ENCODE data around the gene CYP24A1. TPM values are rescaled to one million over a fixed set of nuclear protein-coding genes. Genes with fewer than 3 reads are reported as not detected.

Gene CYP24A1
- total RNA-seq, 1 donor from 2014 or later: not detected

DNA sequence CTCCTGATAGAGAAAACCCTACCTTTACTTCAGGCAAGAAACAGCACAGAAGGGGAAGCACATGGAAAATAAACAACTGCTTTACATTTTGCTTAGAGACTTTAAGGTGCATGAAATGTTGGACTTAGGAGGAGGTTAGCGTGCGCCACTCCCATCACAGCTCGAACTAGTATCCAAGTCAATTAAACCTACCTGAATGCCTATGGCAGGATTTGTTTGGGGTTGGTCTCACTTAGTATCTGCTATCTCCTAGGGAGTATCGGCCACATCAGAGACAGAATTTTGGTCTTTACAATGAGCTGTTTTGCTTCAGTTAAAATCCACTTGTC lies 12.0 kb downstream of the CYP24A1 start:
- DNase-seq (ENCODE audit: missing footprints) (no peak), ATAC-seq (no peak)
- intact Hi-C loops (cut with DNase I): no loop called here

DNA sequence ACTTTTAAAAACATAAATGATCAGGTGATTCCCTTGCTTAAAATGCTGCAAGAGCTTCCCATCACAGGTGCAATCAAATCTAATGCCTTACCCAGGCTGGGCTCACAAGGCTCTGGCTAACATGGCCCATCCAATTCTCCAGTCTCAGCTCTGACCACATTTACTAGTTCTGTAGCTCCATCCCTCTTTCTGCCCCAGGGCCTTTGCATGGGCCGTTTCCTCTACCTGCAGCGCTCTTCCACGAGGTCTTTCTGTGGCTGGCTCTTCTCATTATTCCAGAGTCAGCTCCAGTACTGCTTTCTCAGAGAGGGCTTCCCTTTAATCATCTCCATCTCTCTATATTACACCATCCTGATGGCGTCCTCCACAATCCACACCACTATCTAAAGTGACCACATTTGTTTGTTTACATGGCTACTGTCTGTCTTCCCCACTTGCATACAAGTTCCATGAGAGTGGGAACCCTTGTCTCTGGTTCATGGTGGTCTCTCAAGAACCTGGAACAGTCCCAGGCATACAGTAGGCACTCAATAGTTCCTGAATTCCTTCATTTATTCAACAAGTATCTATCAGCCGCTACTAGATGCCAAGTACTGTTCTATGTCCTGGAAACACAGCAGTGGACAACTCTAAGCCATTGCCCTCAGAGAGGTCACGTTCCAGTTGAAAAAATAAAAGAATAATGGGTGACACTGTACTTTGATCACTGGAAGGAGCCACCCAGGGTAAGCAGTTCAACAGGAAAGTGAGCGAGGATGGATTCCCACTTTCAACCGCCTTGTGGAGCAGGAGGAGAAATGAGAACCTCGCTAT lies 12.6 kb downstream of the CYP24A1 start:
- ATAC-seq (no peak), DNase-seq (ENCODE audit: missing footprints) (no peak)
- intact Hi-C loops (cut with DNase I): no loop called here

DNA sequence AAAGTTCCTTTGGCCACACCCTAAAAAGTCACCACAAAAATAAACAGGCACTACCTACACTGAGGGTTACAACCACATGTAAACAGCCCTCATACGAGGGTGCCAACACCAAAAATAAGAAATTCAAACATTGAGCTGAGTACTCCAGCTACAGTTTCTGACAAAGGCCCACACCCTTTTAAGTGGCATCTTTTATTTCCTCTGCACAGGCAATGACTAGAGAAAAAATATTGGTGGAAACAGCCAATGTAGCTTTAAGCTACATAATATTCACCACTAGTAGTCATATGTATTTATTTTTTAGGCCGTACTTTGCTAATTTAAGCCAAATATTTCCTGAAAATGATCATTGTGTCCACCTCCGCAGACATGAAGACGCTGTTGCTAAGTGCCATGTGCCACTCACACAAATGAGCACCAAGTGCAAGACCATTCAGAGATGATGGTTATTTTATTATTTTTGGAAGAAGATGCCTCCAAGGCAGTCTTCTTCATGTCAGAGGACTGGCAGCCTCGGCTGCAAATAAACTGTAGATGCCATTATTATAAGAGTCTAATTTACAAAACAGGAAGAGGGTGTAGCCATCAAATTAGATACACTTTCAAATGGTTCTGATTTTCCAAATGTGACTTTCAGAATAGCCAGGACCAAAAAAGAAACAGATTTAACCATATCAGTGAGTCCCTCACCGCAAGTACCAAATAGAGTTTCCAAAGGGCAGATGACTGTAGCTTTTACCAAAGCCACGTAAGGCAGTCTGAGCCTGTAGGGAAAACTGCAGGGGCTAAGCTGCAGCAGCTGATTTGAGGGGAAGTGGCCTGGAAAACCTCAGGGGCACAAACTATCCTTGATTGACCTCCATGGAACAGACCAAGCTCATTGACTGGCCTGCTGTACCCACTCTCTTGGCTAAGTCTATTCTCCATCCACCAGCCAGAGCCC lies 13.4 kb downstream of the CYP24A1 start:
- DNase-seq (ENCODE audit: missing footprints): no peak
- intact Hi-C loops (cut with DNase I): no loop called here

DNA sequence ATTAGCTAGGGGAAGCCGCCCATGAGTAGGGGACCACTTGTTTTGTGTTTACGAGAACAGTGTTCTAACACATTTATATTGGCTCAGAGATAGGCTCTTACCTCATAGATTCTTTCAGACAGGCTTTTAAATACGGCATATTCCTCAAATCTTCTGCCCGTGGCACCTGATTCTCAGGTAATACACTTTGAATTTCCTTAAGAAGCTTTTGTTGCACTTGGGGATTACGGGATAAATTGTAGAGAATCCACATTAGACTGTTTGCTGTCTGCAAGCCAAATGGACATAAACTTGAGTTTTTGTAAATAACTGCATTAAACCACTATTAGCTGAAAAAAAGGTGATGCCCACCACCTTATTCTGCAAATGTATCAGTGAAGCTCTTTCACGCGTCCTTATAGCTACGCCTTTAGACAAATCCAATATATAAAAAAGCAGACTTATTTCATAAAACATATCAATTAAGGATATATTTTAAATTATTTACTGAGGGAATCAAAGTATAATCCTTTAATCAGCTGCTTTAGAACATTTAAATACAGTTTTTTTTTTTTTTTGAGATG lies 14.8 kb downstream of the CYP24A1 start:
- DNase-seq (ENCODE audit: missing footprints) (no peak), ATAC-seq (no peak)
- intact Hi-C loops (cut with DNase I): no loop called here

More for the DNA sequence above, 13.4 kb downstream of the CYP24A1 start:
- no peak for ATAC-seq

DNA sequence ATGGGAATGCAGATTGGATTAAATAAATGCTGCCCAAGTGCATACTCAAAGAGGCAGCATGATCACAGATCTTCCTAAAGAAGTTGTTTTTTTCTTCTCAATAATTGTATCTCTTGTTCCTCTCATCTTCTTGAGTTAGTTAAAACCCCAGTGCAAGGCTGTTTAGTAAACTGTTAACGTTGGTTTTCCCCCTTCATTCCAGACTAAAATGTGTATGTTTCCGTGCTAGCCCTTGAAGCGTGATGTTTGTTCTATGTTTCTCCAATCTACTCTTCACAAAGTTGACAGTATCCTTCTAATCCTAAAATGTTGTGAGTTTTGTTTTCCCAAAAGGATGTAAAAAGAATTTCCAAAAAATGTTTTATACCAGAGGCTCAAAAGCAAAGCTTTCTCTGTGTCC lies 15.6 kb downstream of the CYP24A1 start:
- intact Hi-C loops (cut with DNase I): no loop called here

DNA sequence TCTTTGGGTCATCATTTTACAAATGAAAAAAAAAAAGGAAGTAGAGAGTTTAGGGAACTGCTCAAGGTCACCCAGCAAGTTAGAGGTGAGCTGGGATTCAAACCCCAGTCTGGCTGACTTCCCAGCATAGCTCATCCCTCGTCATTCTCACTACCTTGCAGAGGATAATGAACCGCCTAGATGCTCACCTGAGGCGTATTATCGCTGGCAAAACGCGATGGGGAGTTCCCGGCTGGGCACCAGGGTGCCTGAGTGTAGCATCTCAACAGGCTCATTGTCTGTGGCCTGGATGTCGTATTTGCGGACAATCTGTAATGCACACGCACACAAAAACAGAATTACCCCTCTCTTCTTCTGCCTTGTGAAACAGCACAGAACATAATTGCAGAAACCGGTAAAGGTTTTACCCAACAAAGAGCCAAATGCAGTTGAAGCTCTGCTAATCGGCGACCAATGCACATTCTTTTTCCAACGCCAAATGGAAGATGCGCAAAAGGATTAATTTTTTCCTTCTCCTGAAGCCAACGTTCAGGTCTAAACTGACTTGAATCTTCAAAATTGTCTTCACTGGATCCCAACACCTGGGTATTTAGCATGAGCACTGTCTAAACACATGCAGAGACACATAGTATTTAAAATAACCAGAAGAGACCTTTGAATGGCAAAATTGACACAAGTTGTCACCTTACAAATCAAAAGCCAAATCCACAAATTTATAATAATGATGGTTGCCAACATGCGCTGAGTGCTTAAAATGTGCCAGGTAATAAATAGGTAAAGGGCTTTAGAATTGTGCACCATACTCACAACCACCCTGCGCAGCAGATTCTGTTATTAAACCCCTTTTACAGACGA lies 16.6 kb downstream of the CYP24A1 start:
- intact Hi-C loops (cut with DNase I): no loop called here
- ATAC-seq (no peak), DNase-seq (ENCODE audit: missing footprints) (no peak)

More for the DNA sequence above, 15.6 kb downstream of the CYP24A1 start:
- ATAC-seq (no peak), DNase-seq (ENCODE audit: missing footprints) (no peak)

DNA sequence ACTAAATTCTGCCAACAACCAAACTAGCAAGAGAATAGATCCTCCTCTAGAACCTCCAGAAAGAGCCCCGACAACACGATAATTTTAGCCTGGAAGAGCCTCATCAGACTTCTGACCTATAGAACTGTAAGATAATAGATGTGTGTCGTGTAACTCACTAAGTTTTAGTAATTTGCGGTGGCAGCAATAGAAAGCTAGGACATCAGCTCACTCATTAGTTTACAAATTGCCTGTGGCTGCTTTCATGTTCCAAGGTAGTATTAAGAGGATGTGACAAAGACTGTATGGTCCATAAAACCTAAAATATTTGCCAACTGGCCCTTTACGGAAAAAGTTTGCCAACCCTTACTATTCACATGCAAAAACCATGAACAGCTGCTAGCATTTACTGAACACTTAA lies 17.3 kb downstream of the CYP24A1 start:
- DNase-seq (ENCODE audit: missing footprints) (no peak), ATAC-seq (no peak)
- intact Hi-C loops (cut with DNase I): no loop called here

DNA sequence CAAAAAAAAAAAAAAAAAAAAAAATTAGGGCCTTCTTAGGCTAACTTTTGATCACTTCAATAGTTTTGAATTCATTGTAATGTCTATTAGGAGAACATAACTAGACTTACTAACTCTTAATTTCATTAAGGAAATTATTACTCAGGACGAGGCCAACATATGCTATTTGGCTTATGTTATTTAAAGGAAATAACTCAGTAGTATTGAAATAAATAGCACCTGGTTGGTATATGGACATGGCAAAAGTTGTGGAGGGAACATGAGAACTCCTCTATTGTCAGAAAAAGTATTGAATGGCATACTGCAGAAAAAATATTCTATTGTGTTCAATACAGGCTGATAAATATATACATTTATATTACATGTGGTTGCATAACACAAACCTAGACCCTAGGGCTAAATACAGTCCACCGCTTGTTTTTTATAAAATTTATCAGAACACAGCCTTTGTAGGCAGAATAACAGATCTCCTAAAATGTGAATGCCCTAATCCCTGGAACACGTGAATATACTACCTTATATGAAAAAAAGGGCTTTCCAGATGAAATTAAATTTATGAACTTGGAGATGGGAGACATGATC lies 18.0 kb downstream of the CYP24A1 start:
- intact Hi-C loops (cut with DNase I): no loop called here
- ATAC-seq: no peak
- DNase-seq (ENCODE audit: missing footprints): no peak

DNA sequence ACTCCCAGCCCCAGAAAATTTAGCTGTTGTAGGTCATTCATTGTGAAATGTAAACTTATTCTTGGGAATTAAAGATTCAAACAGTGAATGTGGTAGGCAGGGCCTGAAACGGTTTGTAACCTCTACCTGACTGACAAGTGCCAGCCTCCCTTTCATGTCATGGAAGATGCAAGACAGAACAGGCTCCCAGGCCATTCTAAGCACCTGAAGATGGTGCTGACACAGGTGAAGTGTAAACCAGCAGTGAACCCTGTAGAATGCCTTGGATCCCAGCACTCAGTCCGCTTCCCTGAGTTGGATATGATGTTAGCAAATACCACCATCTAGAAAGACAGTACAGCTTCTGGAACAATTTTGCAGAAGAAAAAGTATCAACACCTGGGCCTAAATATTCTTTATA lies 19.3 kb downstream of the CYP24A1 start:
- intact Hi-C loops (cut with DNase I): no loop called here
- DNase-seq (ENCODE audit: missing footprints): no peak
- ATAC-seq: no peak

DNA sequence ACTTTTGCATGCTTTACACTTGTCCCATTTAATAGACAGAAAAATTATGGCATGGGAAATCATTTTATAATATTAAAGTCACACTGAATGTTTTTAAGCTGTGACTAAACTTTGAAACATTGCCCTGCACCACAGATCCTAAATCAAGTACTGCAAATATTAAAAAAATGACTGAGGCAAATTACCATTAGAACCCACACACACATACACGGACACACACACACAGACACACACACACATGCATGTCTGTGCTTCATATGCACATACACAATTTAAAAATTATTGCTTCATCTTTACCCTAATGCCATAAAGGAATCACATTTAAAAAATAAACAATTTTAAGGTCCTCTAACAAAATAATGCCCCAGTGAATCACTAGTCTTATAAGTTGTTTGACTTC lies 19.9 kb downstream of the CYP24A1 start:
- no peak for DNase-seq (ENCODE audit: missing footprints)
- ATAC-seq: no peak
- intact Hi-C loops (cut with DNase I): no loop called here

DNA sequence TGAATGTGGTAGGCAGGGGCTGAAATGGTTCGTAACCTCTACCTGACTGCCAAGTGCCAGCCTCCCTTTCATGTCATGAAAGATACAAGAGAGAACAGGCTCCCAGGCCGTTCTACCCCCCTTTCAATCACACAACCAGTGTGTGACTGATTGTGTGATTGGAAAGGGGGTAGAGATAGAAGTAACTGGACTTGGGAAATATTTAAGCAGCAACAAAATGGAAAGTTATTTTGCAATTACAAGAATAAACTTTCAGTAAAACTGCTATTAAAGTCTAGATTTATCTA lies 20.8 kb downstream of the CYP24A1 start:
- ATAC-seq: no peak
- intact Hi-C loops (cut with DNase I): no loop called here
- DNase-seq (ENCODE audit: missing footprints): no peak

DNA sequence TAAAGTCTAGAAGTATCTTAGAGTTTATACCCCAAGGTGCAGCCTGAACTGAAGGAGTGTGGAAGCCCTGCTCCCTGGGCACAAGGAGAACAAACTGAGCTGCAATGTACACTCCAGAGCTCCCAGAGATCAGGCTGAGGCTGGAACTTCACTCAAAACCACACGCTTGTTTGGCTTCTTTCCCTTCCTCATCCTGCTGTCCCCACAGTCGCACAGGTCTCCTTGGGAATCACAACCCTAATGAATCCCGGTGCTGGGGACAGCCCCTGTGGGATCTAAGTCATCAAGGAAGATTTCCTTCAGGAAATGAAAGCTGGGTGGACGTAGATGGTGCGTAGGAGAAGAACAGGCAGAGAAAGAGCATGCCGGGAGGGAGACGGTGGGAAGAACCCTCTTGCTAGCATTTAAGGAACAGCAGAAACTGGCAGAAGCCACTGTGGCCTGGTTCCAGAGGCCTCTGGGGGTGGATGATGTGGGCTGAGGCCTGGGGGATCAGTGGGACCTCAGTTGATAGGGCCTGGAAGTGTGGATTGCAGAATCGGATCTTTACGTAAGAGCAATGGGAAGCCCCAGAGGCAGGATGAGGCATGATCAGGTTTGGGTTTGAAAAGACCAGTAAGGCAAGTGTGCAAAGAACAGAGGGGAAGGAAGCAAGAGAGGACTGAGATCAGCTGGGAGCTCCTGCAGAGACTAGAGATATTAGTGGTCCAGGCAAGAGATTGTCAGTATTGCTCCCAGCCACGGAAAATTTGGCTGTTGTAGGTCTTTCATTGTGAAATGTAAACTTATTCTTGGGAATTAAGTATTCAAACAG lies 21.4 kb downstream of the CYP24A1 start:
- ATAC-seq (no peak), DNase-seq (ENCODE audit: missing footprints) (no peak)
- intact Hi-C loops (cut with DNase I): no loop called here

DNA sequence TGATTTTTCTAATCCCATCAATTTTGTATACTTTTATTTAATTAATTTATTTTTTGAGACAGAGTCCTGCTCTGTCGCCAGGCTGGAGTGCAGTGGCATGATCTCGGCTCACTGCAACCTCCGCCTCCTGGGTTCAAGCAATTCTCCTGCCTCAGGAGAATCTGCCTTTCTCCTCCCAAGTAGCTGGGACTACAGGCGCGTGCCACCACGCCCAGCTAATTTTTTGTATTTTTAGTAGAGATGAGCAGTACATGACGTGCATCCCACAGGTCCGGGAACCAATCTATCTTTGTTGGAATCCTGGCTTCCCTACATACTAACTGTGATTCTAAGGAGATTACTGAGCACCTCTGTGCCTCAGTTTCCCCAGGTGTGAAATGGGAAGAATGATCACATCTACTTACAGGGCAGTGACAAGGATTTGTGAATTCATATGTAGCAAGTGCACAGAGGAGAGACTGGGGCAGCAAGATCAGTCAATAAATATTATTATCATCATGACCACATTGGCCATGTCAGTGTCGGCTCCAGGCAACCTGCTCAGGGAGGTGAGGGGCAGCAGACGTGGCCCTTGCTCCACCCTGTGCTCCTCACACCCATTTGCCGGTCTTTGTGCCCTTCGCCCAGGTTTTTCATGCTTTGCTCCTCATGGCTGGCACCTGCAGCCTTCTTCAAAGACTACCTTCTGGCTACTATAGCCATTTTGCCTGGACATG lies 22.1 kb downstream of the CYP24A1 start:
- intact Hi-C loops (cut with DNase I): no loop called here
- no peak for DNase-seq (ENCODE audit: missing footprints)
- no peak for ATAC-seq

DNA sequence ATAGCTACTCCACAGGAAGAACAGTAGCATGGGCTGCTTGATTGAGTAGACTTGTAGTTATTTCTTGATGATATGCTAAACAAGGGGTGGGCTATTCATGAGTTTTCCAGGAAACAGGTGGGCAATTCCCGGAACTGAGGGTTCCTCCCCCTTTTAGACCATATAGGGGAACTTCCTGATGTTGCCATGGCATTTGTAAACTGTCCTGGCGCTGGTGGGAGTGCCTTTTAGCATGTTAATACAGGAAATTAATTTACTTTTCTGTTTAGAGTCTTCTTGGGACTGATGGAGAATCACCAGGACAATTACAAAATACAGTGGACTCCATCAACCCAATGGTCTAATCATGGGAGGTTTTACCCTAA lies 22.7 kb downstream of the CYP24A1 start:
- intact Hi-C loops (cut with DNase I): no loop called here
- DNase-seq (ENCODE audit: missing footprints) (no peak), ATAC-seq (no peak)

DNA sequence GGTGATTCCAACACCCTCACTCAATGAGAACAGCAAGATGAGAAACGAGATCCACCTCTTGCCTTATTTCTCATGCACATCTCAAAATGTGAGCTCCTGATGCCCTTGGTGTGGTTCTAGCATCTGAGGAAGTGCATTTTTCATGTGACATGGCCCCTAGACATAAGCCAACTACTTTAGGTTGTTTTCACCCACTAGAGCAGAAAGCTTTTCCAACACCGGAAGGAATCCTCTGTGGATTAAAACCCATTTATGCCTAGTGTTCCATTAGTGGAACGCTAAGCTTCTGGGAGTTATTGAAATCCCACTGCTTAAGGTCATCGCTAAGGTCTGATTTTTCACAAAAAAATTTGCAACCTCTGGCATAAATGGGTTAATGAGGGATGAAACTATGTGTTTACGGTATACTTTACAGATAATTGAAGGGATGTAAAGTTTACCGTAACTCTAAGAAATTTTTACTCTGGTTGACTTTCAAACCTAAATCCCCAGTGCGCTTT lies 24.0 kb downstream of the CYP24A1 start:
- DNase-seq (ENCODE audit: missing footprints) (no peak), ATAC-seq (no peak)
- intact Hi-C loops (cut with DNase I): no loop called here

DNA sequence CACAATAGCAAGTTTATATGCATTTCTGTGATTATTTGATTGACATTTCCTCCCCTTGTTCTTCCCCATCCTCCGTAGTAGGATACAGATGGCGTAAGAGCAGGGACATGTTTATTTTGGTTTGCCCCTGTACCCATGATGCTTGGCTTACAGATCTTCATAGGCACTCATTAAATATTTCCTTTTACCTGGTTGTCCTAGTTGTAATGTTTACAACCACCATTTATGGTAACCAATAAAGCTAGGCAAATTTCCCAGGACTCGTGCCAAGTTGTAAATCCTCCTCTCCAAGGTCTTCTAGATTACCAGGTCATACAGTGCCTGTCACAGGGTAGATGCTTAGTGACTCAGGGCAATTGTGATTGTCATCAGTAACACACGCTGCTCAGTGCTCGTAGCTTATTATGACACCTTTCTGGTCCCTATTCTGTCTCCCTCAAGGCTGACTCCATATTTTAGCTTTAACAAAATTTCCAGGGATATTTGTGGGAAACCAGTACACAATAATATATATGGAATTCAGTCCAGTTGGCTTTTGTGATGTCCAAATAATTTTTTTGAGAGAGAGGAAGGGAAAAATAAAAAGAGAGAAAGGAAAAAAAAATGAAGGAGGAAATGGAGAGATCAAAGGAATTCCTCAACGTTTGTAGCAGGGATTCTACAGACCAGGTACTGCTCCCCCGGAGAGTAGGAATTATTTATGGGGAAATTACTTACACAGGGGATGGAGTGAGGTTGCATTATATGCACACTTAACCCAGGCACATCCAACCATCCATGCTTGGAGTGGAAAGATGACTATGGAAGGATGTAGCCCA lies 24.6 kb downstream of the CYP24A1 start:
- DNase-seq (ENCODE audit: missing footprints) (no peak), ATAC-seq (no peak)
- intact Hi-C loops (cut with DNase I): no loop called here

Measured in Right ventricle myocardium inferior (tissue), 1 donor.